GM12891 (cell line): Measurements from ENCODE around the gene FGF16.

Source experiments
- POLR2A ChIP-seq: IDR thresholded peaks from 2 replicates; pipeline ENCODE4 v1.6.1; 2011; ENCODE audit warnings: low read depth, low read length, control low read depth
- POLR2AphosphoS5 ChIP-seq: IDR thresholded peaks from 2 replicates; pipeline ENCODE4 v1.6.1; 2011; ENCODE audit warnings: low read depth, low read length, control low read depth

GRCh38 chrX:77484045-77484444 is 36.9 kb downstream of the FGF16 start:
- TF ChIP-seq POLR2AphosphoS5 (no peak), POLR2A (no peak)
